Measurements from ENCODE around the gene PKN2. TPM values are rescaled to one million over a fixed set of nuclear protein-coding genes. Genes with fewer than 3 reads are reported as not detected.

PKN2 gene
- total RNA-seq, 1 experiment from 2014 or later: 33.4 TPM

GRCh38 chr1:88647749-88648415 is 36.2 kb upstream of the PKN2 start:
- H3K9me3 ChIP-seq: no peaks in the 10 kb centered on the region
- POLR2A ChIA-PET: no interaction called here
- CTCF ChIA-PET: interaction anchor here (0.6 kb wide), 1 partner anchor 11 kb away, joined by 3 read pairs; no protein-coding TSS in a partner anchor

DNA sequence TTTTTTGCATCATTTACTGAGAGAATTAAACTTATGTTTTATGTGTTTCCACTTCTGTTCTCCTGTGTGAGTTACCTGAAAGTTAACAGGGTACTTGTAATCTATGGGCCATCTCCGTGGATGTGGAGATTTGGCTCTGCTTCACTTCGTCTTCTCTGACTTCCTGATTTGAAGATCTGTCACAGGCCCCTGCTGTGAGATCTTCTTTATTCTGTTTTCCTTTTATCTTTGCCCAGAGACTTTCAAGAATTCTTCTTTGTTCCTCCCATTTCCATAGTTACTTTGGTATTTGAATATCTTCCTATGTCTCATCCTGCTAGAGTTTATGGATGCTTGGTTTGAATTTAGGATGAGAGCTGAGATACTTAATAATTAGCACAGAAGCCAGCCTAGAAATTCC is 35.4 kb upstream of the PKN2 start:
- H3K27ac Mint-ChIP-seq (ENCODE audit: unreplicated experiment): no peak overlapping the region
- H3K4me3 Mint-ChIP-seq (ENCODE audit: unreplicated experiment): no peak overlapping the region
- Histone ChIP-seq H3K4me1 (no peaks in the 10 kb centered on the region), H3K9me3 (no peaks in the 10 kb centered on the region), H3K27me3 (replicated peaks; ENCODE audit: control insufficient read depth, insufficient read depth, low read length) (no peaks in the 10 kb centered on the region), H3K36me3 (ENCODE audit: control insufficient read depth, insufficient read depth, low read length) (no peaks in the 10 kb centered on the region), H3K4me3 (ENCODE audit: low read depth, low read length) (no peak overlapping the region)
- H3K9me3 Mint-ChIP-seq (ENCODE audit: unreplicated experiment): no peaks in the 10 kb centered on the region
- H3K4me1 Mint-ChIP-seq (ENCODE audit: low read depth, unreplicated experiment): no peaks in the 10 kb centered on the region
- no peaks in the 10 kb centered on the region for H3K36me3 Mint-ChIP-seq (ENCODE audit: insufficient read depth, unreplicated experiment)
- no peaks in the 10 kb centered on the region for H3K27me3 Mint-ChIP-seq (ENCODE audit: insufficient read depth, unreplicated experiment)
- BruUV-seq (replicated peaks): no TSS peak
- ChIA-PET CTCF (no interaction called here), POLR2A (no interaction called here)
- intact Hi-C loops (cut with micrococcal nuclease; ENCODE audit: unreplicated experiment): no loop called here
- TF ChIP-seq, protein P1, sequence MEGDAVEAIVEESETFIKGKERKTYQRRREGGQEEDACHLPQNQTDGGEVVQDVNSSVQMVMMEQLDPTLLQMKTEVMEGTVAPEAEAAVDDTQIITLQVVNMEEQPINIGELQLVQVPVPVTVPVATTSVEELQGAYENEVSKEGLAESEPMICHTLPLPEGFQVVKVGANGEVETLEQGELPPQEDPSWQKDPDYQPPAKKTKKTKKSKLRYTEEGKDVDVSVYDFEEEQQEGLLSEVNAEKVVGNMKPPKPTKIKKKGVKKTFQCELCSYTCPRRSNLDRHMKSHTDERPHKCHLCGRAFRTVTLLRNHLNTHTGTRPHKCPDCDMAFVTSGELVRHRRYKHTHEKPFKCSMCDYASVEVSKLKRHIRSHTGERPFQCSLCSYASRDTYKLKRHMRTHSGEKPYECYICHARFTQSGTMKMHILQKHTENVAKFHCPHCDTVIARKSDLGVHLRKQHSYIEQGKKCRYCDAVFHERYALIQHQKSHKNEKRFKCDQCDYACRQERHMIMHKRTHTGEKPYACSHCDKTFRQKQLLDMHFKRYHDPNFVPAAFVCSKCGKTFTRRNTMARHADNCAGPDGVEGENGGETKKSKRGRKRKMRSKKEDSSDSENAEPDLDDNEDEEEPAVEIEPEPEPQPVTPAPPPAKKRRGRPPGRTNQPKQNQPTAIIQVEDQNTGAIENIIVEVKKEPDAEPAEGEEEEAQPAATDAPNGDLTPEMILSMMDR (IDR thresholded peaks at IDR 0.05; ENCODE audit: insufficient read depth in 1 of 2, low read depth in 1 of 2, low read length in 1 of 2, severe bottlenecking in 1 of 2, unreplicated experiment in 1 of 2): no peak
- no peak for DNase-seq

More at GRCh38 chr1:88647749-88648415, 36.2 kb upstream of the PKN2 start:
- H3K4me1 ChIP-seq: no peaks in the 10 kb centered on the region
- Mint-ChIP-seq H3K9me3 (ENCODE audit: unreplicated experiment) (no peaks in the 10 kb centered on the region), H3K4me1 (ENCODE audit: low read depth, unreplicated experiment) (no peaks in the 10 kb centered on the region), H3K27ac (ENCODE audit: unreplicated experiment) (no peak overlapping the region), H3K4me3 (ENCODE audit: unreplicated experiment) (no peak overlapping the region), H3K27me3 (ENCODE audit: insufficient read depth, unreplicated experiment) (no peaks in the 10 kb centered on the region), H3K36me3 (ENCODE audit: insufficient read depth, unreplicated experiment) (no peaks in the 10 kb centered on the region)
- no peaks in the 10 kb centered on the region for H3K27me3 ChIP-seq (replicated peaks; ENCODE audit: control insufficient read depth, insufficient read depth, low read length)
- H3K4me3 ChIP-seq (ENCODE audit: low read depth, low read length): no peak overlapping the region
- H3K36me3 ChIP-seq (ENCODE audit: control insufficient read depth, insufficient read depth, low read length): no peaks in the 10 kb centered on the region
- TF ChIP-seq, protein P1 (IDR thresholded peaks at IDR 0.05; ENCODE audit: insufficient read depth in 1 of 2, low read depth in 1 of 2, low read length in 1 of 2, severe bottlenecking in 1 of 2, unreplicated experiment in 1 of 2): no peak
- DNase-seq: no peak
- BruUV-seq (replicated peaks): no TSS peak
- intact Hi-C loops (cut with micrococcal nuclease; ENCODE audit: unreplicated experiment): no loop called here

- Histone ChIP-seq H3K4me1 (no peaks in the 10 kb centered on the region), H3K9me3 (no peaks in the 10 kb centered on the region), H3K27me3 (replicated peaks; ENCODE audit: control insufficient read depth, insufficient read depth, low read length) (no peaks in the 10 kb centered on the region), H3K36me3 (ENCODE audit: control insufficient read depth, insufficient read depth, low read length) (no peaks in the 10 kb centered on the region), H3K4me3 (ENCODE audit: low read depth, low read length) (no peak overlapping the region)
- H3K27ac Mint-ChIP-seq (ENCODE audit: unreplicated experiment): no peak overlapping the region
- ChIA-PET CTCF (no interaction called here), POLR2A (no interaction called here)
- no peaks in the 10 kb centered on the region for H3K27me3 Mint-ChIP-seq (ENCODE audit: insufficient read depth, unreplicated experiment)
- no TSS peak for BruUV-seq (replicated peaks)
- no peaks in the 10 kb centered on the region for H3K36me3 Mint-ChIP-seq (ENCODE audit: insufficient read depth, unreplicated experiment)
- H3K9me3 Mint-ChIP-seq (ENCODE audit: unreplicated experiment): no peaks in the 10 kb centered on the region
- no peak overlapping the region for H3K4me3 Mint-ChIP-seq (ENCODE audit: unreplicated experiment)
- DNase-seq: no peak
- no peaks in the 10 kb centered on the region for H3K4me1 Mint-ChIP-seq (ENCODE audit: low read depth, unreplicated experiment)
- TF ChIP-seq, protein P1 (IDR thresholded peaks at IDR 0.05; ENCODE audit: insufficient read depth in 1 of 2, low read depth in 1 of 2, low read length in 1 of 2, severe bottlenecking in 1 of 2, unreplicated experiment in 1 of 2): no peak
- intact Hi-C loops (cut with micrococcal nuclease; ENCODE audit: unreplicated experiment): no loop called here
These were observed 34.1 kb upstream of the PKN2 start for GRCh38 chr1:88649932-88650331.
